GOT3 (cell line): ENCODE data around the gene ZNF276.
"Not testable (repeated sequence)": the region's sequence is repeated elsewhere in the genome, so short reads cannot be mapped to it uniquely, and the experiment has no call there.

ENCODE experiments used
- DNase-seq: peaks from one replicate; lab custom pipeline; 2025; ENCODE audit warnings: mixed read lengths; lab: John Stamatoyannopoulos, UW

The ZNF276 gene

GRCh38 chr16:89720813-89721545 is at the start of gene ZNF276, which contains the start of gene VPS9D1:
TSS of gene ZNF276 (plus strand) at chr16:89721537. CDS start at chr16:89721641, 104 bp downstream.
TSS of gene VPS9D1 (minus strand) at chr16:89720898. CDS start at chr16:89720861, 37 bp downstream.
- DNase-seq: peak; percentile 68

GRCh38 chr16:89671565-89671964 is 49.8 kb upstream of the ZNF276 start:
- DNase-seq: not testable (repeated sequence)

GRCh38 chr16:89672177-89672941 is 49.0 kb upstream of the ZNF276 start:
- no peak for DNase-seq

- no peak for DNase-seq
These were observed 43.1 kb upstream of the ZNF276 start for GRCh38 chr16:89678258-89678657.

GRCh38 chr16:89685916-89686315 is 35.4 kb upstream of the ZNF276 start:
- no peak for DNase-seq

GRCh38 chr16:89686520-89687091 is 34.7 kb upstream of the ZNF276 start, which contains the start of gene CDK10:
TSS of gene CDK10 (plus strand) at chr16:89686689. CDS start at chr16:89686711, 22 bp downstream.
- DNase-seq: peak; percentile 86

- no peak for DNase-seq
These were observed 34.0 kb upstream of the ZNF276 start for GRCh38 chr16:89687092-89687940.

GRCh38 chr16:89688395-89688794 is 32.9 kb upstream of the ZNF276 start:
- DNase-seq: no peak

GRCh38 chr16:89689142-89689541 is 32.2 kb upstream of the ZNF276 start:
- DNase-seq: no peak

- not testable (repeated sequence) for DNase-seq
These were observed 31.7 kb upstream of the ZNF276 start for GRCh38 chr16:89689621-89690020.

GRCh38 chr16:89690392-89690901 is 30.9 kb upstream of the ZNF276 start:
- no peak for DNase-seq

- DNase-seq: no peak
These were observed 29.9 kb upstream of the ZNF276 start for GRCh38 chr16:89691231-89691985.

GRCh38 chr16:89691986-89692569 is 29.3 kb upstream of the ZNF276 start:
- DNase-seq: no peak

- no peak for DNase-seq
These were observed 28.0 kb upstream of the ZNF276 start for GRCh38 chr16:89693289-89693731.

- DNase-seq: no peak
These were observed 27.2 kb upstream of the ZNF276 start for GRCh38 chr16:89693931-89694783.

GRCh38 chr16:89694784-89695085 is 26.6 kb upstream of the ZNF276 start:
- not testable (repeated sequence) for DNase-seq

- DNase-seq: no peak
These were observed 26.1 kb upstream of the ZNF276 start for GRCh38 chr16:89695086-89695874.

- no peak for DNase-seq
These were observed 25.3 kb upstream of the ZNF276 start for GRCh38 chr16:89695875-89696669.
